Stimulated activated CD4-positive, alpha-beta T cell treated with anti-CD3 and anti-CD28 coated beads, Interleukin-15, amount 100 ng/mL, for 24 hours (primary cell): ENCODE data around the gene MCEMP1.
A peak's percentile ranks its signal among the peaks of the same experiment; 100 is the strongest.

Experiments
- DNase-seq: peaks from one replicate; pipeline ENCODE4 v3.0.0-alpha.2; 2020

The MCEMP1 gene

GRCh38 chr19:7643629-7644549 lies 33.0 kb upstream of the MCEMP1 start:
- peak; percentile 29 for DNase-seq

DNA sequence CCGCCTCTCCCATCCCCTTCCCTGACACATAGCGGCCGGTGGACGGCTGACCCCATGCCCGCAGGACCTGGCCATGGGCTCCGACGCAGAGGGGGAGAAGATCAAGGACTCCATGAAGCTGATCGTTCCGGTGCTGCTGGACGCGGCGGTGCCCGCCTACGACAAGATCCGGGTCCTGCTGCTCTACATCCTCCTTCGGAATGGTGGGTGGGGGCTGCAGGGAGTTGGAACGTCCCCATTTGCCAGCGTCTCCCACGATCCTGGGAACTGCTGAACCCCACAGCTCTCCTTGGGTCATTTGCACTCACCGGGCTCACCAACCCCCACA lies 32.4 kb upstream of the MCEMP1 start:
- DNase-seq = no peak

DNA sequence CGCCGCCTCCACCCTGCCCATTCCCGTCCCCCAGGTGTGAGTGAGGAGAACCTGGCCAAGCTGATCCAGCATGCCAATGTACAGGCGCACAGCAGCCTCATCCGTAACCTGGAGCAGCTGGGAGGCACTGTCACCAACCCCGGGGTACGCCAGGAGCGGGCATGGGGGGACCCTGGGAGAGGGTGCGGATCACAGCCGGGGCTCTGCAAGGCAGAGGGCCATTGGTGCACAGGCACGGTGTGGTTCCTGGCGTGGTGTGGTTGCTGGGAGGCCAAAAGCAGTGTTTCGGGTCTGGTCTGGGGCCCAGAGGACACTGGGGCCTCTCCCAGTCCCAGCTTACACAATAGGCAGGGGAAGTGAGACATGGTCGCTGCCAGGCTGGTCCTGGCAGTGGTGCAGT lies 31.7 kb upstream of the MCEMP1 start:
- no peak for DNase-seq

- DNase-seq = no peak
Observed at GRCh38 chr19:7645656-7646425, 31.0 kb upstream of the MCEMP1 start.

GRCh38 chr19:7646426-7646700 lies 30.5 kb upstream of the MCEMP1 start:
- DNase-seq = no peak

GRCh38 chr19:7647156-7647555 lies 29.7 kb upstream of the MCEMP1 start:
- DNase-seq = no peak

GRCh38 chr19:7648265-7649014 lies 28.4 kb upstream of the MCEMP1 start:
- no peak for DNase-seq

DNA sequence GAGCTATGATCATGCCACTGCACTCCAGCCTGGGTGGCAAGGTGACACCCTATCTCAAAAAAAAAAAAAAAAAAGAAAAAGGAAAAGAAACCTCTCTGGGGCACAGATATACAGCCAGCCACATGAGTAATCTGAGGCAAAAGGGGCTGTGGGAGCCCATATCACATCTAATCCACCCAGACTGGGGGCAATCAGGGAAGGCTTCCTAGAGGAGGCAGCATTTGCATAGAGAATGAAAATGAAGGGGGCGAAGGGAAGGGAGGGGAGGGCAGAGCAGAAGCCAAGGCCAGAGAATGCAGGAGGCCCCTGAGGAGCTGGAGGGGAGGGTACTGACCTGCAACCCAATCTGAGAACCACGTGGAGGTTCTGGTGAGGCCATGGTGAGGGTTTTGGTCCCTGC lies 26.7 kb upstream of the MCEMP1 start:
- DNase-seq = no peak

GRCh38 chr19:7652061-7652641 lies 24.7 kb upstream of the MCEMP1 start:
- DNase-seq = peak; percentile 84

DNA sequence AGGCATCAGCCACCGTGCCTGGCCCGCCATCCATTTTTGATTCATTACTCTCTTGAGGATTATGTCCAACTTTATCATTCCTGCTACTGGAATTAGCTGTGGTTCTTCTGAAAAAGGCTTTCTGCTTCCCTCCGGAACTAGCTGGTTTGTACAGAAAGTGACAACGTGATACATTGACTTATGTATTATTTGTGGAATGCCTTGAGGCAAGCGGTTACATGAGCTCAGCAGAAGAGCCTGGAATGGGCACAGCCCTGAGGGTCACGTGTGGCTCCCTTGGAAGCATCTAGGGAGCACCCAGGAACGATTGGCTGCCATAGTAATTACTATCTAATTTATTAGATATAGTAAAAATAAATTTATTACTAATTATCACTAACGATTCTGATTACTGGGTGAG lies 22.5 kb upstream of the MCEMP1 start:
- DNase-seq = no peak

DNA sequence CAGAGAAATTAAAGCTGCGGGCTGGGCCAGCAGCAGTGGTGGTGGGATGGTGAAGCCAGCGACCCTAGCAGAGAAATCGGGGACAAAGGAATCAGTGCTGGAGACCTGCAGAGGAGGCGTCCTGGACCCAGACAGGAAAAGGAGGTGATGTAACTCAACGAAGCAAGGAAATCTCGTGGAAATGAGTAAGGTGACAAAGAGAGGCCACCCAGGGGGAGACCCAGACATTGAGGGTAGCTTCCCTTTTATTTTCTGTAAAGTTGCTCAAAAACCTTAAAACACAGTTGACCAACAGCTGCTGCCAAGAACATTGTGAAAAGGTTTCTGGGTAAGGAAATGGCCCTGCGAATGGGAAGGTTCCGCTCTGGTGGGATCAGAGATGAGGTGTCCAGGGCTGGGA lies 21.3 kb upstream of the MCEMP1 start:
- DNase-seq = no peak

DNA sequence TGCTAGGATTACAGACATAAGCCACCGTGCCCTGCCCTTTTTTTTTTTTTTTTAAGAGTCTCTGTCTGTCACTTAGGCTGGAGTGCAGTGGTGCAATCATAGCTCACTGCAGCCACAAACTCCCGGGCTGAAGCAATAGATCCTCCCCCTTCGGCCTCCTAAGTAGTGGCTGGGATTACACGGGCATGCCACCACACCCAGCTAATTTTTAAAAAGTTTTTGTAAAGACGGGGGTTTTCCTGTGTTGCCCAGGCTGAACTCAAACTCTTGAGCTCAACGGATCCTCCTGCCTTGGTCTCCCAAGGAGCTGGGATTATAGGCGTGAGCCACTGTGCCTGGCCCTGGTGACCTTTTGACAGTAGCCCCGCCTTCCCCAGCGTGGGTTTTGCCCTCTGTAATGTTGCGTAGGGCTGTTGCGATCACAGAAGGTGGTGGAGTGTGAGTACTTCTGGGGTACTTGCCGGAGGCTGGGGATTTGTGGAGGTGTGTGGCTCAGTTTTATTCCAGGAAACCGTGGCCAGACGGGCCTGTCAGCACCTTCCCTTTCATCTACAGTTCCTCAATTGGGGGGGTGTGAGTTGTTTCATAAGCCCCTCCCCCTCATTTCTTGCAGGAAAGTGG lies 19.6 kb upstream of the MCEMP1 start:
- peak; percentile 57 for DNase-seq

DNA sequence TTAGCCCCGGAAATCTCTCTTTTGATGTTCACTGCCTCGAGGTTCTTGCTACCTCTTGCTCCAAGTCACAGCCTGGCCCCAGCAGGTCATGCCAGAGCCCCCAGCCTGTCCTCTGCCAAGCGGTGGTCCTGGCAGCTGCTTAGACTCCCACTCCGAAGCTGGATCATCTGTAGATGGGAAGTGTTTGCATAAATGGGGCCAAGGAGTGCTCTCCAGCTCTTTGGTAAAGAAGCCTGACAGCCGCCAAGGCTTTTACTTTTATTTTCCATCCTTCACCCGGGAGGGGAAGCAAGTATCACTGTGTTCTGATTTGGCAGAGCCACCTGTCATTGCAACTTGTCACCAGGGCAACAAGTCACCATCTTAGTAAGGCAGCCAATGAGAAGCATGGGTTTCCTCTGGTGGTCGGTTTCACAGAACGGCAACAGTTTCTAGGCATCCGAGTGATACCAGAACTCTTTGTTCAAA lies 18.6 kb upstream of the MCEMP1 start:
- DNase-seq = peak; percentile 60

- no peak for DNase-seq
Observed at GRCh38 chr19:7661744-7662538, 14.9 kb upstream of the MCEMP1 start.

GRCh38 chr19:7662657-7663056 lies 14.2 kb upstream of the MCEMP1 start:
- DNase-seq = no peak

DNA sequence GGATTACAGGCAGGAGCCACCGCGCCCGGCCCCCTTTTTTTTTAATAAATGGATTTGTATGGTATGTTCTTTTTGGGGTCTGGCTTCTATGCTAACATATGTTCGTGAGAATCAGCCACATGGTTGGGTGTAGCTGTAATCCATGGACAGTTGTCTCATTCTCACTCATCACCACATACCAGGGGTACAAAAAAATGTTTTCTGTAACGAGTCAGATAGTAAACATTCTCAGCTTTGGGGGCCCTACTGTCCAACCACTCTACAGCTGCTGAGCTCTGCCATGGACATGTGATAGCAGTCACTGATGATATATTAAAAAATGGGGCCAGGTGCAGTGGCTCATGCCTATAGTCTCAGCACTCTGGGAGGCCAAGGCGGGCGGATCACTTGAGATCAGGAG lies 13.2 kb upstream of the MCEMP1 start:
- no peak for DNase-seq

DNA sequence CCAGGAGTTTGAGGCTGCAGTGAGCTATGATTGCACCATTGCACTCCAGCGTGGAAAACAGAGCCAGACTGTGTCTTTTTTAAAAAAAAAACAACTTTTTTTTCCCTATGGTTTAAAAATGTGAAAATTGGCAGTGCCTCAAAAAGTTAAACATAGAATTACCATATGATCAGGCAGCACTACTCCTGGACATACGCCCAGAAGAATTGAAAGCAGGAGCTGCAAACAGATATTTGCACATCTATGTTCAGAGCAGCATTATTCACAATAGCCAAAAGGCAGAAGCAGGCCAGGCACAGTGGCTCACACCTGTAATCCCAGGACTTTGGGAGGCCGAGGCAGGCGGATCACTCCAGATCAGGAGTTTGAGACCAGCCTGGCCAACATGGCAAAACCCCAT lies 11.8 kb upstream of the MCEMP1 start:
- no peak for DNase-seq

GRCh38 chr19:7668842-7669241 lies 8.0 kb upstream of the MCEMP1 start, which contains the start of gene RETN:
TSS of gene RETN (plus strand) at chr19:7669049. CDS start at chr19:7669327, 278 bp downstream.
- no peak for DNase-seq

- no peak for DNase-seq
Observed at GRCh38 chr19:7669641-7670040, 7.2 kb upstream of the MCEMP1 start.

DNA sequence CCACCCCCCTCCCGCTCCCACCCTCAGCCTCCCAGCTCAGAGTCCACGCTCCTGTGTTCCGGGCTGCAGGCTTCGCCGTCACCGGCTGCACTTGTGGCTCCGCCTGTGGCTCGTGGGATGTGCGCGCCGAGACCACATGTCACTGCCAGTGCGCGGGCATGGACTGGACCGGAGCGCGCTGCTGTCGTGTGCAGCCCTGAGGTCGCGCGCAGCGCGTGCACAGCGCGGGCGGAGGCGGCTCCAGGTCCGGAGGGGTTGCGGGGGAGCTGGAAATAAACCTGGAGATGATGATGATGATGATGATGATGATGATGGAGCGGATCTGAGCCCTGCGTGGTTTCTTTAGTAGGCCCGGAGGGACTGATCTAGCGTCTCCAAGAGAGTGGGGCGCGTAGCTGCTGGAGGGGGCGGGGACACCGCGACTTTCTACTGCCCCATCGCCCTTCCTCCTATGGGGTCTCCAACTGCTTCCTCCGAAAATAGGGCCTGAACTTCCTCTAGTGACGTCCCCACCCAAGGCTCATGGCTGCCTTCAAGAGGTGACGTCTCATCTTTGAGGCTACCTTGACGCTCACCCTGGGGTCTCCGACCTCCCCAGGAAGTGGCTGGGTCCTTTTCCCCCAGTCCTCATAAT lies 6.6 kb upstream of the MCEMP1 start:
- DNase-seq = peak; percentile 46

GRCh38 chr19:7670790-7671189 lies 6.1 kb upstream of the MCEMP1 start:
- no peak for DNase-seq
